ENCODE data around the gene MMP24OS.
"Not testable (repeated sequence)": the region's sequence is repeated elsewhere in the genome, so short reads cannot be mapped to it uniquely, and the experiment has no call there.

MMP24OS gene

DNA sequence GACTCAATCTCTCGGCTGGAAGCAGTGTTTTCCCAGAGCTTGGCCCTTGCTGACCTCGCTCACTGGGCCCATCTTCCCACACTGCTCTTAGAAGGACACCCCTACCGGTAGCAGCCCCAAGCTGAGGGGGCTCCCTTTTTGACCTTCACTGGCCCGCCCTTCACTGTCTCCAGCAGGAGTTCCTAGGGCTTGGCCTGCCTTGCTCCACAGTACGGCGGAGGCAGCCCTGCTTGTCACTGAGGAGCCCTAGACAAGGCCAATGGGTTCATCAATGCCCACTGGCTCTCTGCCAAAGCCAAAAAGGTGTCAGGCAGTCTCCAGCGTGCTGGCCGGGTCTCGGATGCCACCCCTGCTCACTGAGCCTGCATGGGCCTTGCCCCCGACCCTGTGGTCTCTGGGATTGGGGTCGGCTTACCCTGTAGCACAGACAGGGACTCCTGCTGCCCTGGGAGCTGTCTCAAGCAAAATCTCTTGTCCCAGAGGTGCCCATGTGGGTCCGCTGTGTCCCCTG lies 2.1 kb downstream of the MMP24OS start:
- no peak for DNase-seq (ENCODE audit: low read depth, low spot score)

DNA sequence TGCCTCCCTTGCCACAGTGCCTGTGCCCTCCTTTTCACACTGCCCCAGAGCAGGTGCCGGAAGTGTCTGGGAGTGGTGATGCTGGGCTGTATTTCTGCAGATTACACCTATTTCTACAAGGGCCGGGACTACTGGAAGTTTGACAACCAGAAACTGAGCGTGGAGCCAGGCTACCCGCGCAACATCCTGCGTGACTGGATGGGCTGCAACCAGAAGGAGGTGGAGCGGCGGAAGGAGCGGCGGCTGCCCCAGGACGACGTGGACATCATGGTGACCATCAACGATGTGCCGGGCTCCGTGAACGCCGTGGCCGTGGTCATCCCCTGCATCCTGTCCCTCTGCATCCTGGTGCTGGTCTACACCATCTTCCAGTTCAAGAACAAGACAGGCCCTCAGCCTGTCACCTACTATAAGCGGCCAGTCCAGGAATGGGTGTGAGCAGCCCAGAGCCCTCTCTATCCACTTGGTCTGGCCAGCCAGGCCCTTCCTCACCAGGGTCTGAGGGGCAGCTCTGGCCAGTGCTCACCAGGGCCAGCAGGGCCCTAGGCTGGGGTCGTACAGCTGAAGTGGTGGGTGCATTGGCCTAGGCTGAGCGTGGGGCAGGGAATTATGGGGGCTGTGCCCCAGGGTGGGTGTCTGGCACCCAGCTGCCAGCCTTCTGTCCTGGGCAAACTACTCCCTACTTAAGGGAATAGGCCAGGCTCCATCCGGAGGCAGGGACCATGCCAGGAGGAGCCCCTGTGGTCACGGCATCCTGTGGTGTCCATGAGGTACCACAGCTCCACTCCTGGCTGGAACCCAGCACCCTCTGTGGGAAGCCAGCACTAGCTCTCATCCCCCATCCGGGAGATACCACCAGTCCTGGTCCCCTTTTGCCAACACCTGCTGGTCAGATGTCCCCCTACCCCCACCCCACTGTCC lies 3.5 kb downstream of the MMP24OS start:
- DNase-seq (ENCODE audit: low read depth, low spot score): no peak

DNA sequence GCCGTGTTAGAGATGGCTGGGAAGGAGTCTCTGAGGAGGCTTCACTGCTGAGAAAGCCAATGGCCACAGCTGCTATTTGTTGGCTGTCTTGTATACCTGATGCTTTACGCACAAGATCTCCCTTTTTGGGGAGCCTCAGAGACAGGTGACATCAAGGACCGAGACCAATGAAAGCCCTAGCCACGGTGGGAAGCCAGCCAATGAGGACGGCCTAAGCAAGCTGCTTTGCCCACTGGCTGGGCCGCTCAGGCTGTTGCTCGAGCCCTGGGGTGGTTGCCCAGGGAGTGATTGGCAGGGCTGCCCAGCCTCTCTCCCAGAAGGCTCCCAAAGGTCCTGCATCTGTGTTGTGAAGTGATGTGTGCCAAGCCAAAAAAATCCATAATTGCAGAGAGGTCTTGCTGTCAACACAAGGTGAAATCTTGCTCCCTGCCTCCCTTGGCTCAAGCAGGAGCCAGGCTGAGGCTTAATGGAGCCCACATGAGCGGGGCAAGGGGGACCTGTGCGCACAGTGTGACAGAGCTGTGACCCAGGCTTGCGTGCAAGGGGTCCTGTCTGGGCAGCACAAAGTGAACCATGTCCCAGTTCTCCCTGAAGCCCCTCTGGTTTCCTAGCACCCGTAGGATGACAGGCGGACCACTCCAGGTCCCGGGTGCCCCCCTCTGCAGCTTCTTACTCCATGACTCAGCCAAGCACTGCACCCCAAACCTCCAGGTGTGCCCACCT lies 4.3 kb downstream of the MMP24OS start:
- DNase-seq (ENCODE audit: low read depth, low spot score): no peak

DNA sequence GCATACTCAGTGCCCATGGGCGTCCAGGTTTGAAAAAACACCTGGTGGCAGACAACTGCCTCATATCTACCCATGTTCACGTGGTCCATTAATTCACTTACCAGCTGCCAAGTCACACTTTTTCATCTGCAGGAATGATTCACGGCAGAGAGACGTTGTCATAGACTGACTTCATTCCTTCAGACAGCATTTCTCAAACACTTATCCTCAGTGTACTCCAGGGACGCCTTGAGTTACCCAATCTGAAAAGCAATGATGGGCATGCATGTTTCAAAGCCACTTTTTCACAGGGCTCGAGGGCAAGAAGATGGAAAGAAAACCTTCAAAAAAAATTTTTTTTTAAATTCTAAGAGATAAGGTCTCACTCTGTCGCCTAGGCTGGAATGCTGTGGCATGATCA lies 6.0 kb downstream of the MMP24OS start:
- no peak for DNase-seq (ENCODE audit: low read depth, low spot score)

DNA sequence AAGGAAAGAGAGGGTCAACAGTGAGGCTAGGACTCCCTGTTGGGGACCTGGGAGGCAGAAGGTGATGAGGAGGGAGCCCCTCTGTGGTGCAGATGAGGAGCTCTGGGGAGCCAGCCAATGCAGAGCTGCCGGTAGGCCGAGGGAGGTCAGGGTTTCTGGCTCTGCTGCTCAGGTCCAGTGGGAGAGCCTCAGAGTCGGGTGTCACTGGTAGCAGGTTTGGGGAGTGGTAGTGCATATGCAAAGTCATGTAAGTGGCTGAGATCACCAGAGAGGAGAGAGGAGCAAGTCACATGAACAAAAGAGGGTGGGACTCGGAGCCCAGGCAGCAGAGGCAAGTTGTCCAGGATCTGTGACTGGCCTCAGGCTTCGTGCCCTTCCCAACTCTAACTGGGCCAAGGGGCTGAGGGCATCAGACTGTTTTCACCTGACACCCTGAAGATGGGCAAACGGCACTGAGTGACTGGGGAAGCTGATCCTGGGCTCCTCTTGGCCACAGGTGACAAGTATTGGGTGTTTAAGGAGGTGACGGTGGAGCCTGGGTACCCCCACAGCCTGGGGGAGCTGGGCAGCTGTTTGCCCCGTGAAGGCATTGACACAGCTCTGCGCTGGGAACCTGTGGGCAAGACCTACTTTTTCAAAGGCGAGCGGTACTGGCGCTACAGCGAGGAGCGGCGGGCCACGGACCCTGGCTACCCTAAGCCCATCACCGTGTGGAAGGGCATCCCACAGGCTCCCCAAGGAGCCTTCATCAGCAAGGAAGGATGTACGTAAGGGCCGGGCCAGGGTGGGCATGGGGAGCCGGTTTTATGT lies 6.6 kb downstream of the MMP24OS start:
- DNase-seq (ENCODE audit: low read depth, low spot score): no peak

DNA sequence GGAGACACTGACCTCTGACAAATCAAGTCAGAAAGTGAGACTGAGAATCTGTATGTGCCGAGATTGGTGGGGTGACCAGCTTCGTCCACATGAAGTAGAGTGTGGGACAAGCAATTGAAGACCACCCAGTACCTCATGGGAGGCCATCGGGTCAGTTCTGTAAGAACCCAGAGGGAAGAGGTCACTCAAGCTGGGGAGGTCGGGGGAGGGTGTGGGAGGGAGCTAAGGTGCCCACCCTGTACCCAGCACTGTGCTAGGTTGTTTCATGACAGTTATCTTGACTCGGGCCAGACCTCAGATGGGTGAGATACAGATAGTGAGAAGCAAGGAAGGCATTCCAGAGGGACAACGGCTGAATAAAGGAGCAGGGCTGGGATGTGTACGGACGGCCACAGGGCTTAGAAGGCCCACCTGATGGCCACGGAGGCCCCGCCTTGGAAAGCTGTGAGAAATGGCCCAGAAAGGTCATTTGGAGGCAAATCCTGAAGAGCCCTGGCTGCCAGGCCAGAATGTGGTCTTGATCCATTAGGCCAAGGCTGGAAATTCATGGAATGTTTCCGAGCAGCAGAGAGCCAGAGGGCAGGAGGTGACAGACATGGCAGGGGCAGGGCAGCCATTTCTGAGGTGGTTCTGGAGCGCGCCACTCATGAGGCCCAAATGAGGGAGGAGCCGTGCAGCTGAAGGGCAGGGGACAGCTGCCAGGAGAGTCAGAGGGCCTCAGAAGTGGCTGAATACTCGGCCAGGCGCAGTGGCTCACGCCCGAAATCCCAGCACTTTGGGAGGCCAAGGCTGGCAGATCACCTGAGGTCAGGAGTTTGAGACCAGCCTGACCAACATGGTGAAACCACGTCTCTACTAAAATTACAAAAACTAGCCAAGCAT lies 7.7 kb downstream of the MMP24OS start:
- no peak for DNase-seq (ENCODE audit: low read depth, low spot score)

DNA sequence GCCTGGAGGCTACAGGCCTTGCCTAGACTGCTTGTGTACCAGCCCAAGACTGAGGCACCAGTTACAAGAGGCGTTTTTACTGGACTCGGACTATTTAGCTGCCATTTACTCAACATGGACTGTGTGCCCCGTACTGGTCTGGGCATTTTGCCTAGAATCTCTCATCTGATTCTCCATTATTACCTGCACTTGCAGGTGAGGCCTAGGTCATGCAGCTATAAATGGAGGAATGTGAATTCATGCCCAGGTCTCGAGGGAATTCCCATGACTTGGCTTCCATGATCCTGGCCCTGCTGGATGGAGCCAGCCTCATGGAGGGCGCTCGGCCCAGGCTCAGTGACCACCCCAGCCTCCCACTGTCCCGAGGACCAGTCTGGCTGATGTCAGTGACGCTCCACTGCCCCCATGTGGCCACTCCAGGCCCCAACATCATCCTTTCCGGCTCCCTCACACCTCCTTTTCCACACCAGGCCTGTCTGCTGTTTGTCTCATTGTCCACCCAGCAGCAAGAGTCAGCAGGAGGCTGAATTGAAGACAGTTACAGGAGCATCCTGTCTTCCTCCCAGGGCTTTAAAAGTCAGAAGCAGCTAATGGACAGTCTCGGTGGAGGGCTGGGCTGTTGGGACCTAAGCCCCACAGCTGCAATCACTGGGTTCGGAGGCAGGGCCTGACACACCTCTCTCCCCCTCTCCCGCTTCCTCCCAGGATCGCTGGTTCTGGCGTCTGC lies 8.7 kb downstream of the MMP24OS start:
- peak; percentile 26 for DNase-seq (ENCODE audit: low read depth, low spot score)

DNA sequence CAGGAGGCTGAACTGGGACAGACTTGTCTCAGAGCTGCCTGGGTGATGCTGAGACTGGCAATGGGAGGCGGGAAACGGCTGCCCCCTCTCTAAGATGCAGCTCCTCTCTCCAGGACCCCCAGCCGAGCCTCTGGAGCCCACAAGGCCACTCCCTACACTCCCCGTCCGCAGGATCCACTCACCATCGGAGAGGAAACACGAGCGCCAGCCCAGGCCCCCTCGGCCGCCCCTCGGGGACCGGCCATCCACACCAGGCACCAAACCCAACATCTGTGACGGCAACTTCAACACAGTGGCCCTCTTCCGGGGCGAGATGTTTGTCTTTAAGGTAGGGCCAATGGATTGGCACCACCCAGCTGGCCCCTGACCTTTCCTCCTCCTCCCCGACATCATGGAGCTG lies 10.8 kb downstream of the MMP24OS start:
- no peak for DNase-seq (ENCODE audit: low read depth, low spot score)

DNA sequence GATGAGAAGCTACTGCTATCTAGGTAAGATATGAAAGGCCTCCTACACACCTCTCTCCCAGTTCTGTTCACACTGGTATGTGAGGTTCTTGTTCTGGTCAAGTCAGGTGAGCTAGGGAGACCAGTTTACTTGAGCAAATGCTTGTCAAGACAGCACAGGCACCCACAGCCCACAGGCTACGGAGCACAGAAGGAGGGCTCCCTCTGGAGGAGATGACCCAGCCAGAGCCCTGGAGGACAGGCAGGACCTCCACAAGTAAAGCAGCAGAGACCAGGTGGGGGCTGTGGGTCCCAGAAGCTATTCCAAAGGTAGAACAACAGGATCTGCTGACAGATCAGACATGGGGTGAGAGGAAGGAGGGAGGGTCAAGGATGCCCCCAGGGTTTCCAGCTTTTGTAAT lies 13.2 kb downstream of the MMP24OS start:
- DNase-seq (ENCODE audit: low read depth, low spot score): no peak

DNA sequence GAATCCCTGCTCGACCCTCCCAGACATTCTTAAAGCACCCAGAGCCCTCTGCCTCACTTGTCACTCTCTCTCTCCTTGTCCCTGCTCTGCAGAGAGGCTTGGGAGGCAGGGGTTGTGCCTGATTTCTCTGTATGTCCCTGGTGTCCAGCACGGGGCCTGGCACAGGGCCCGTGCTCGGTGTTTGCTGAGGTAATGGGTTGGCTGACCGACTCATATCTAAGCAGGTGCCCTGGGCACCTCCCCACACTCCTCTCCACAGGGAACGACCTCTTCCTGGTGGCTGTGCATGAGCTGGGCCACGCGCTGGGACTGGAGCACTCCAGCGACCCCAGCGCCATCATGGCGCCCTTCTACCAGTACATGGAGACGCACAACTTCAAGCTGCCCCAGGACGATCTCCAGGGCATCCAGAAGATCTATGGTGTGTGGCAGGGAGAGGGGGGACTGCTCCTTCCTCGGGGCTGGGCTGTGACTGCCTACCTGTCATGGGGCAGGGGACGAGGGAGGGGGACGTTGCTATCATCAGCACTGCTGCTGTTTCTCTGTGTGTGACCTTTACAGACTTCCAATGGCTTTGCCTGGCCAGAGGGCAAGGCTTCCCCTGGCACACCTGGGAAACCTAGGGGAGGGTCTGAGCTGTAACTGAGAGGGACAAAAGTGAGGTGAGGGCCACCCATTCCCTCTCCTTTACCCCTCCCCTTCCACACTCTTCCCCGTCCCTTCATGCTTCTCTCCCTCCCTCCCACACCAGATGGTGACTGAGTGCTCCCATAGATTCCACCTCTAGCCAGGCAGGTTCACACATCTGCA lies 14.2 kb downstream of the MMP24OS start:
- no peak for DNase-seq (ENCODE audit: low read depth, low spot score)

DNA sequence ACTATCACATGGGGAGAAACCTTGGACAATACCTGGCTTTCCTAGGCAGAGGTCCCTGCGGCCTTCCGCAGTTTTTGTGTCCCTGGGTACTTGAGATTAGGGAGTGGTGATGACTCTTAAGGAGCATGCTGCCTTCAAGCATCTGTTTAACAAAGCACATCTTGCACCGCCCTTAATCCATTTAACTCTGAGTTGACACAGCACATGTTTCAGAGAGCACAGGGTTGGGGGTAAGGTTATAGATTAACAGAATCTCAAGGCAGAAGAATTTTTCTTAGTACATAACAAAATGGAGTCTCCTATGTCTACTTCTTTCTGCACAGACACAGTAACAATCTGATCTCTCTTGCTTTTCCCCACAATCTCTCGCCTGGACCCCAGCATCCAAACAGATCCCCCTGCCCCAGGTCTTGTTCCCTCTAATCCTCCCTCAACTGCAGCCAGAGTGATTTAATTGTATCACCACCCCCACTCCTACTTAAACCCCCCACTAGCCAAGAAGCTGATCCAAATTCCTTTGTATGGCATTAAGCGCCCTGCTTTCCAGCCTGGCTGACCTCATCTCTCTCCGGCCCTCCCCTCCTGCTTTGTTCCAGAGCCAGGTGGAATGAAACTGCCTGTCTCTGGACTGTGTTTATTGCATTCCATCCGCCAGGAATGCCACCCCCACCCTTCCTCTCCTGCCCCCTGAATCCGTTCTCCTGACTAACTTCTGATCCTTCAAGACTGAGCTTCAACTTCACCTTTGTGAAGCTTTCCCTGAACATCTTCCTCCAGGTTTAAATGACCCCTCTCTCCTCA lies 15.0 kb downstream of the MMP24OS start:
- not testable (repeated sequence) for DNase-seq (ENCODE audit: low read depth, low spot score)

DNA sequence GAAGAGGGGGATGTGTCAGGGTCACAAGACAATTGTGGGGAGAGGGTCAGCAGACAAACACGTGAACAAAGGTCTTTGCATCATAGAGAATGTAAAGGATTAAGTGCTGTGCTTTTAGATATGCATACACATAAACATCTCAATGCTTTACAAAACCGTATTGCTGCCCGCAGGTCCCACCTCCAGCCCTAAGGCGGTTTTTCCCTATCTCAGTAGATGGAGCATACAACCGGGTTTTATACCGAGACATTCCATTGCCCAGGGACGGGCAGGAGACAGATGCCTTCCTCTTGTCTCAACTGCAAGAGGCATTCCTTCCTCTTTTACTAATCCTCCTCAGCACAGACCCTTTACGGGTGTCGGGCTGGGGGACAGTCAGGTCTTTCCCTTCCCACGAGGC lies 15.6 kb downstream of the MMP24OS start:
- not testable (repeated sequence) for DNase-seq (ENCODE audit: low read depth, low spot score)

DNA sequence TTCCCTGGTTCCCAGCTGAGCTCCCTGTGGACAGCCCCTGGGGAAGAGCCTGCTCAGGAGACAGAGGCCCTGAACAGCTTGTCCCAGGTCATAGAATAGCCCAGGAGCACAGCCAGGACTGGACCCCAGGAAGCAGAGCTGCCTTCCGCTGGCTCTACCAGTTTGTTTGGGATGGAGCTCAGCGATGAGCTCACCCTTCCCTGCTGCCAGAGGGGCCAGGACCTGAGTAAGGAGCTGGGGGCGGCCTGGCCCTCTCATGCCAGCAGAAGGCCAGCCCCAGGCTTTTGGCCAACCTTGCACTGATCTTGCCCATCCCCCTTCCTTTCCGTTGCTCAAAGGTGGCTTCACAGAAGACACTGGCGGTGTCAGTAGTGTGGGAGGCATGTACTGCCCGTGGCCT lies 17.5 kb downstream of the MMP24OS start:
- DNase-seq (ENCODE audit: low read depth, low spot score): no peak

DNA sequence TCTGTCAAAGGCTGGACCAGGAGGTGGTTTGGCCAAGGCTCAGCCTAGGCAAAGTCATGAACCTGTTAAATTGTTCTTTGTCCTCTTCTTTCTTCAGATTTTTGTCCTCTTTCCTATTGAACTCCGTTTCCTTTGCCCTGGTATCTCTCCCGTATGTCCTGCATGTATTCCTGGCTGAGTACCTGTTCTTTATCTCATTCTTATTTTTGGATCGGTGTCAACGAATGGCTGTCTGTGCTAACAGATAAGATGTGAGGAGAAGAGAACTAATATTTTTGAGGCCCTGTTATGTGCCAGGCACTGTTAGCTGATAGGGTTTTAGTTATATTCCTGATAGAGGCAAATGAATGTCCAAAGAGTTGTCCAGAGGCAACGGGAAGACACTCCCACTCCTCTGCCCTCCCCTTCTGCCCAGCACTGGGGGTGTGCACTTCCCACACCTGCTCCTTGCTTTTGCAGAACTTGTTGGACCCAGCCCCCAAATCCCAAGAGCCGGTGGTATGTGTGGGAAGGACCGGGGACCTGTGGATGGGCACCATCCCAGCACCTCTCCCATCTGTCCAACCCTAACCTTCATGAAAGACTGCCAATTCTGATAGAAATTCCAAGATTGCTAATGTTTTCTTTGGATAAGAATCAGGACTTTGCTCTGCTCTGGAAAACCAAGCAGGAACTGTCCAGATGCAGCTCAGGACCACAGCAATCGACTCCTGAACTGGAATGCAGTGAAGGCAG lies 20.6 kb downstream of the MMP24OS start:
- no peak for DNase-seq (ENCODE audit: low read depth, low spot score)

DNA sequence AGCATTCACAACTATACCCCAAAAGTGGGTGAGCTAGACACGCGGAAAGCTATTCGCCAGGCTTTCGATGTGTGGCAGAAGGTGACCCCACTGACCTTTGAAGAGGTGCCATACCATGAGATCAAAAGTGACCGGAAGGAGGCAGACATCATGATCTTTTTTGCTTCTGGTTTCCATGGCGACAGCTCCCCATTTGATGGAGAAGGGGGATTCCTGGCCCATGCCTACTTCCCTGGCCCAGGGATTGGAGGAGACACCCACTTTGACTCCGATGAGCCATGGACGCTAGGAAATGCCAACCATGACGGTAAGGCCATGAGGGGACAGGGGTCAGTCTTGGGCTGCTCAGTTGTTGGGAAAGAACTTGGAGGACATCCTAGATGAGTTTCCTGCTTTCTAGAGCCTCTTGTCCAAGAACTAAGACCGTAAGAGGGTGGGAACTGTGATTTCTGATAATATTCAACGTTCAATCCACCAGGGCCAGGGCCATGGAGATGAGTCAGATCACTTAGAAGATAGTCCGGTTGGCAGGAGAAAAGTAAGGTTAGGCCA lies 23.4 kb downstream of the MMP24OS start:
- no peak for DNase-seq (ENCODE audit: low read depth, low spot score)

DNA sequence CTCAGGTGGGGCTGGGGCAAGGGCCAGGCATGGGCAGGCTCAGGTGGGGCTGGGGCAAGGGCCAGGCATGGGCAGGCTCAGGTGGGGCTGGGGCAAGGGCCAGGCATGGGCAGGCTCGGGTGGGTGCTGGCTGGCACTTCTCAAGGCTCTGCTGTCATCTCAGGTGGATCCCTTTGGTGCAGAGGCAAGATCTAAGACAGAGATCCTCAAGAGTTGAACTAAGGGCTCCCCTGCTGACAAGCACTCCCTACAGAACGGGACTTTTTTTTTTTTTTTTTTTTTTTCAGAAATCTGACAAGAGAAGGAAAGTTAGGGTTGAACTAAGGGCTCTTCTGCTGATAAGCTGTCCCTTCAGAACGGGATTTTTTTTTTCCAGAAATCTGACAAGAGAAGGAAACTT lies 24.9 kb downstream of the MMP24OS start:
- DNase-seq (ENCODE audit: low read depth, low spot score): no peak

DNA sequence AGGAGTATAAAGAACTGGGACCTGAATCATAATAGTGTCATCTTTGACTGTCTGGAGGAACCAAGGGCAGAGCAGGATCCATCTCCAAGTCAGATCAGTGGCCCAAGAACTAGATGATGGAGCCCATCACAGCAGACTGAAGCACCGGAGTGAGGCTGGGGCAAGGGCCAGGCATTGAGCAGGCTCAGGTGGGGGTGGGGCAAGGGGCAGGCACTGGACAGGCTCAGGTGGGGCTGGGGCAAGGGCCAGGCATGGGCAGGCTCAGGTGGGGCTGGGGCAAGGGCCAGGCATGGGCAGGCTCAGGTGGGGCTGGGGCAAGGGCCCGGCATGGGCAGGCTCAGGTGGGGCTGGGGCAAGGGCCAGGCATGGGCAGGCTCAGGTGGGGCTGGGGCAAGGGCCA lies 25.3 kb downstream of the MMP24OS start:
- not testable (repeated sequence) for DNase-seq (ENCODE audit: low read depth, low spot score)
